ENCODE measurements around the gene DNAJB11. TPM values are rescaled to one million over a fixed set of nuclear protein-coding genes. Genes with fewer than 3 reads are reported as not detected.

Gene DNAJB11
- total RNA-seq, 2 donors from 2014 or later: 39.8 to 49.3 TPM

GRCh38 chr3:186612721-186613636 is 42.5 kb downstream of the DNAJB11 start, which contains the start of gene AHSG:
Gene AHSG (plus strand): TSS chr3:186613060. CDS start chr3:186613142, 82 bp downstream.
- intact Hi-C loops (cut with DNase I, micrococcal nuclease): loop anchor here (10.0 kb wide), 2 partner anchors 212 to 1102 kb away; no protein-coding TSS in a partner anchor
- no peak for DNase-seq

DNA sequence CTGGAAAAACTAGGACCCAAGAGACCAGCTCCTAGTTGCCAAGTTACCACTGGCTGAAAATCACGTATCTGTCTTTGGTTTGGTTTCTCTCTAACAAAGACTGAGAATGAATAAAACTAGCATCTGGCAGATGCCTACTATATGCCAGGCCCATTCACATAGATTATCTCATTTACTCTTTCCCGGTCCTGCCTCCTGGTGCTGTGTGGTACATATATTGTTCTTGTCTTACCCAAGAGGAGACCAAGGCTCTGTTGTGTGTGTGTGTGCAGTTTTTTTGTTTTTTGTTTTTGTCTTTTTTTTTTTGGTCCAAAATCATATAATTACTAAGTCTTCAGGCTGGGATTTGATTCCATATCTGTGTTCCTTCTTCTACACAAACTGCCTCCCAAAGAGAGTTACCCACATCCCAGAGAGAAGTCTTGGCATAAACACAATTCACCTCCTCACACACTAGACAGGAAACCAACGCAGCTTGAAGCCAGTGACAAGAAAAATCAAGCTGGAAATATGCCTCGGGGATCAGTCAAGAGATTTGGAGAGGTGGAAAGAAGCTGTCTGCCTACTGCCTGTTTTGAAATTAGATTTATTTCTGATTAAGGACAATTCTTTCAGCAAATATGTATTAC is 43.2 kb downstream of the DNAJB11 start:
- DNase-seq (no peak), ATAC-seq (no peak)
- intact Hi-C loops (cut with DNase I, micrococcal nuclease): loop anchor here (10.0 kb wide), 2 partner anchors 211 to 1101 kb away; no protein-coding TSS in a partner anchor

More at GRCh38 chr3:186612721-186613636, 42.5 kb downstream of the DNAJB11 start, which contains the start of gene AHSG:
- no peak for ATAC-seq

- intact Hi-C loops (cut with DNase I, micrococcal nuclease): loop anchor here (10.0 kb wide), 2 partner anchors 211 to 1101 kb away; no protein-coding TSS in a partner anchor
- DNase-seq (no peak), ATAC-seq (no peak)
These were observed 43.7 kb downstream of the DNAJB11 start for GRCh38 chr3:186614266-186614596.

DNA sequence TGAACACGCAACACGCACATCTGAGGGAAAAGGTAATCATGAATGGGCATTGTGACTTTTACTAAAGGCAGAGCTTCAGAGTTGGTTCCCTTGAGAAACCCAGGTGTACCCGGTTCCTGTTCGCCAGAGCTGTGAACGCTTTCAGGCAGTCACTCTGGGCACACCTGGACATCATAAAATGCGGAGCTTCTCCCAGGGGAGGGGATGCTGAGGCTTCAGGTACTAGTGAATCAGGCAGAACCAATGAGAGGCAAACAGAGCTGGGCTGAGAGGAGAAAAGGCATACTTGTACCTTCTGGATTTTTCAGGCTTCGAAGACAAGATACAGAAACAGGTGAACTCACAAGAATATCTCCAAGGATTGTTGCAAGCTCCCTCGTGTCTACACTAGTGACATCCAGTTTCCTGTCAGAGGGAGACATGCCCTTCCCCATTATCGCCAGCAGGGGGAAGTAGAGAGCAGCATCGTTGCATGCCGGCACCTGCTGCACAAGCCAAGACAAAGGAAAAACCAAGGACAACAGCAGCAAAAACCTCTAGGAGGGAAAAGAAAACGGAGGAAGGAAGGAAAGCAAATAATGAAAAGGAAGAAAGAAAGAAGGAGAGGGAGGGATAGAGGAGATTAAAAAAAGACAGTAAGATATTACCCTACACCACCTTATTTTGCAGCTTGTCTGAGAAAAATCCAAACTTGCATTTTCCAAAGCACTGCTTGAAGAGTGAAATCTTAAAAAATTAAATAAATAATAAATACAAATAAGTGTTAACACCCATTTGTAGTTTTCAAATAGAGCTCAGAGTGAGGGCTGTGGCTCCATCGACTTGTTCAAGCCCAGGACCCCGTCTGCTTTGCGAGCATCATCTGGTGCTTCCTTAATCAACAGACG is 44.3 kb downstream of the DNAJB11 start:
- ATAC-seq (peak; percentile 82), DNase-seq (peak; percentile 48 to 74)
- intact Hi-C loops (cut with DNase I, micrococcal nuclease): loop anchor here (5.0 to 10.0 kb wide), 3 partner anchors 207 to 1100 kb away; no protein-coding TSS in a partner anchor

GRCh38 chr3:186616299-186616617 is 45.7 kb downstream of the DNAJB11 start:
- DNase-seq (no peak), ATAC-seq (no peak)
- intact Hi-C loops (cut with DNase I, micrococcal nuclease): loop anchor here (5.0 to 10.0 kb wide), 3 partner anchors 206 to 1099 kb away; no protein-coding TSS in a partner anchor

GRCh38 chr3:186617036-186617946 is 46.8 kb downstream of the DNAJB11 start:
- intact Hi-C loops (cut with DNase I, micrococcal nuclease): loop anchor here (5.0 to 10.0 kb wide), 3 partner anchors 205 to 1098 kb away; no protein-coding TSS in a partner anchor
- ATAC-seq (peak; percentile 97), DNase-seq (peak; percentile 82 to 87)

GRCh38 chr3:186618318-186618938 is 47.9 kb downstream of the DNAJB11 start:
- DNase-seq (no peak), ATAC-seq (no peak)
- intact Hi-C loops (cut with DNase I, micrococcal nuclease): loop anchor here (5.0 to 10.0 kb wide), 3 partner anchors 204 to 1096 kb away; no protein-coding TSS in a partner anchor

GRCh38 chr3:186619787-186620212 is 49.3 kb downstream of the DNAJB11 start:
- no peak for ATAC-seq
- DNase-seq: no peak
- intact Hi-C loops (cut with DNase I, micrococcal nuclease): loop anchor here (5.0 to 10.0 kb wide), 3 partner anchors 203 to 1095 kb away; no protein-coding TSS in a partner anchor

- ATAC-seq (no peak), DNase-seq (no peak)
- intact Hi-C loops (cut with DNase I, micrococcal nuclease): no loop called here
These were observed 49.9 kb downstream of the DNAJB11 start for GRCh38 chr3:186620213-186621092.

DNA sequence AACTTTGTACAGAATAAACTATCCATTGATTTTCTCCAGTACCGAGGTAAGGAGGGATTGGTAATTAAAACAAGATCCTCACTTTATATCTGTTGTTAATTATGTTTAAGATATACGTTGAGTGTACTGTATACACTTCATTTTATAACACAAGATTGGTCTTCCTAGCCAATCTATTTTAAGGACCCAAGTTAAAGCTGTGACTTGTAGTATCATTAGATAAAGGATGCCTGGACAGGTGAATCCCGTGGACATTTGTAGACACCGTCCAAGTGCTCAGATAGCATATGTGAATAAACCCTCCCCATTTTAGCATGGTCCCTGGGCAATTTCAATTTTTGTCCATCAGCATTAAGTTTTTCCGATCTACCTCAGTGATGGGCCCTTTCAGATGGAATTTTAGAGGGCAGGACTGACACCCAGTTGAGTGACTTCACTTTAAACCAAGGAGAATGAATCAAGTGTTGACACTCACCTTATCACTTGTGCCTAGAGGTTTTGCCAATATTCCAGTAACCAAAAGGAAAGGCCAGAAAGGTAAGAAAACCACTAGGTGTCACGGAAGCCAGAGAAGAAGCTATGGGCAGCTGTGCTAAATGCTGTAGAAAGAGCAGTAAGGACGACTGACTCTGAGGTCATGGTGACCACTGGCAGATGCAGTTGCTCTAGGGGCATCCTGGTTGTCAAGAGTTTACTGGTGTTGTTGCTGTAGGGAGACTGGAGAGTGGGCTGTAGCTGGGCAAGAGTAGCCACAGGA is 51.6 kb downstream of the DNAJB11 start:
- no peak for ATAC-seq
- intact Hi-C loops (cut with DNase I, micrococcal nuclease): no loop called here
- DNase-seq: no peak

GRCh38 chr3:186622651-186623310 is 52.3 kb downstream of the DNAJB11 start:
- no peak for DNase-seq
- ATAC-seq: no peak
- intact Hi-C loops (cut with DNase I, micrococcal nuclease): no loop called here

- intact Hi-C loops (cut with DNase I, micrococcal nuclease): no loop called here
- DNase-seq (no peak), ATAC-seq (no peak)
These were observed 54.1 kb downstream of the DNAJB11 start for GRCh38 chr3:186624598-186624997.

- ATAC-seq: no peak
- intact Hi-C loops (cut with DNase I, micrococcal nuclease): no loop called here
These were observed 55.1 kb downstream of the DNAJB11 start for GRCh38 chr3:186625600-186626042.

GRCh38 chr3:186626254-186626847 is 55.8 kb downstream of the DNAJB11 start:
- ATAC-seq: no peak
- intact Hi-C loops (cut with DNase I, micrococcal nuclease): no loop called here
- DNase-seq: no peak

More at GRCh38 chr3:186625600-186626042, 55.1 kb downstream of the DNAJB11 start:
- DNase-seq: no peak

Data from left colon (tissue), 2 donors.